Trophoblast cell (in vitro differentiated cells and primary cell): ENCODE data around the gene NPLOC4.

Source experiments
- DNase-seq, 2 donors: peaks; one replicate each; pipeline ENCODE4 v3.0.0-alpha.2; 2016
- H2AFZ ChIP-seq: 2 replicates; pipeline ENCODE4 v1.6.1; 2013; ENCODE audit warnings: low read length, moderate library complexity, mild to moderate bottlenecking; ENCODE audit not compliant: insufficient read depth, poor library complexity
- H2AK5ac ChIP-seq: 2 replicates; pipeline ENCODE4 v1.6.1; 2013; ENCODE audit warnings: mild to moderate bottlenecking, low read length
- H2BK120ac ChIP-seq: 2 replicates; pipeline ENCODE4 v1.6.1; 2013; ENCODE audit warnings: low read length, mild to moderate bottlenecking, moderate library complexity; ENCODE audit not compliant: insufficient read depth, poor library complexity
- H2BK12ac ChIP-seq: 2 replicates; pipeline ENCODE4 v1.6.1; 2013; ENCODE audit warnings: mild to moderate bottlenecking, low read length, moderate library complexity
- H2BK5ac ChIP-seq: 2 replicates; pipeline ENCODE4 v1.6.1; 2013; ENCODE audit warnings: low read length, low read depth, moderate library complexity, mild to moderate bottlenecking; ENCODE audit not compliant: poor library complexity
- H3K14ac ChIP-seq: 2 replicates; pipeline ENCODE4 v1.6.1; 2013; ENCODE audit warnings: mild to moderate bottlenecking, low read length
- H3K18ac ChIP-seq: 2 replicates; pipeline ENCODE4 v1.6.1; 2013; ENCODE audit warnings: mild to moderate bottlenecking, low read length
- H3K23ac ChIP-seq: 2 replicates; pipeline ENCODE4 v1.6.1; 2013; ENCODE audit warnings: low read length
- H3K27ac ChIP-seq: 2 replicates; pipeline ENCODE4 v1.5.1; 2013; ENCODE audit warnings: low read depth, mild to moderate bottlenecking, inconsistent platforms, low read length, moderate library complexity
- H3K27me3 ChIP-seq: 2 replicates; pipeline ENCODE4 v1.6.1; 2013; ENCODE audit warnings: inconsistent platforms, mild to moderate bottlenecking, low read length, moderate library complexity; ENCODE audit not compliant: insufficient read depth
- H3K36me3 ChIP-seq, 2 experiments: 1 replicate in 1 of 2; 2 replicates in 1 of 2; pipeline ENCODE4 v1.6.1; 2013; ENCODE audit warnings: low read length in 2 of 2, mild to moderate bottlenecking in 2 of 2, moderate library complexity in 1 of 2; ENCODE audit not compliant: insufficient read depth in 2 of 2, control insufficient read depth in 1 of 2
- H3K4ac ChIP-seq: 2 replicates; pipeline ENCODE4 v1.6.1; 2013; ENCODE audit warnings: low read depth, mild to moderate bottlenecking, low read length, moderate library complexity
- H3K4me1 ChIP-seq, 2 experiments: 1 replicate in 1 of 2; 2 replicates in 1 of 2; pipeline ENCODE4 v1.6.1; 2013; ENCODE audit warnings: low read length in 2 of 2, mild to moderate bottlenecking in 2 of 2, moderate library complexity in 1 of 2; ENCODE audit not compliant: insufficient read depth in 2 of 2, control insufficient read depth in 1 of 2
- H3K4me2 ChIP-seq: 2 replicates; pipeline ENCODE4 v1.6.1; 2013; ENCODE audit warnings: inconsistent platforms, mild to moderate bottlenecking, low read length, moderate library complexity
- H3K4me3 ChIP-seq: 2 replicates; pipeline ENCODE4 v1.5.1; 2013; ENCODE audit warnings: mild to moderate bottlenecking, low read depth, low read length, inconsistent platforms
- H3K79me1 ChIP-seq: one replicate; pipeline ENCODE4 v1.6.1; 2013; ENCODE audit warnings: low read length
- H3K79me2 ChIP-seq: 2 replicates; pipeline ENCODE4 v1.6.1; 2013; ENCODE audit warnings: low read length, mild to moderate bottlenecking; ENCODE audit not compliant: control insufficient read depth, insufficient read depth, poor library complexity
- H3K9ac ChIP-seq: 2 replicates; pipeline ENCODE4 v1.6.1; 2013; ENCODE audit warnings: mild to moderate bottlenecking, low read length
- H3K9me3 ChIP-seq: 2 replicates; pipeline ENCODE4 v1.6.1; 2013; ENCODE audit warnings: low read depth, mild to moderate bottlenecking, control low read depth, inconsistent platforms, low read length; ENCODE audit not compliant: insufficient read depth
- H4K12ac ChIP-seq: 2 replicates; pipeline ENCODE4 v1.6.1; 2013; ENCODE audit warnings: low read depth, mild to moderate bottlenecking, low read length, moderate library complexity
- H4K8ac ChIP-seq: 2 replicates; pipeline ENCODE4 v1.6.1; 2013; ENCODE audit warnings: low read depth, mild to moderate bottlenecking, low read length, moderate library complexity
- H4K91ac ChIP-seq: one replicate; pipeline ENCODE4 v1.6.1; 2013; ENCODE audit warnings: low read depth, mild to moderate bottlenecking, low read length, moderate library complexity
- WGBS: extraction: QIAGEN DNeasy Blood & Tissue Kit; methylation state at CpG from one replicate; pipeline ENCODE4 v1.1.7; 2013; ENCODE audit warnings: missing lambda C conversion rate; ENCODE audit not compliant: insufficient read length, insufficient coverage; ENCODE audit errors: extremely low coverage; 5-methylcytosine and 5-hydroxymethylcytosine counted together

The NPLOC4 gene

DNA sequence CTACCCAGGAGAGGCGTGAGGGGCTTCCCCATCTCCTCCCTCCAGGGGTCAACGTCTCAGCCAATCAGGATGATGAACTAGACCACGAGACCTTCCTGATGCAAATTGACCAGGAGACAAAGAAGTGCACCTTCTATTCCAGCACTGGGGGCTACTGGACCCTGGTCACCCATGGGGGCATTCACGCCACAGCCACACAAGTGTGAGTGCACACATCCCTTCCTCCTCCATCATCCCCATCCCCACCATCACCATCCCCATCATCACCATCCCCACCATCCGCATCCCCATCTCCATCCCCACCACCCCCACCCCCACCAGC, 101.9 kb downstream of the NPLOC4 start:
- no peak overlapping the region for H2BK5ac ChIP-seq
- H3K4me2 ChIP-seq = no peak overlapping the region
- no peak overlapping the region for H2AK5ac ChIP-seq
- no peak overlapping the region for H2BK12ac ChIP-seq
- 100% methylated on average over 1 of the region's 5 CpGs for WGBS
- H3K4ac ChIP-seq = no peak overlapping the region
- H3K4me1 ChIP-seq = peaks cover 0 to 1% of the 10 kb centered on the region in 2 experiments
- no peak overlapping the region for H3K23ac ChIP-seq
- no peak overlapping the region for H4K91ac ChIP-seq
- H3K9me3 ChIP-seq = peaks cover 17% of the 10 kb centered on the region
- H3K14ac ChIP-seq = no peak overlapping the region
- no peak overlapping the region for H3K18ac ChIP-seq
- H3K36me3 ChIP-seq = peaks cover 3 to 5% of the 10 kb centered on the region in 2 experiments
- no peak overlapping the region for H4K12ac ChIP-seq
- no peak overlapping the region for H3K27ac ChIP-seq
- H4K8ac ChIP-seq = no peak overlapping the region
- no peak overlapping the region for H3K4me3 ChIP-seq
- no peak overlapping the region for H2BK120ac ChIP-seq
- H3K79me1 ChIP-seq = no peaks in the 10 kb centered on the region
- H3K27me3 ChIP-seq = peaks cover 10% of the 10 kb centered on the region
- no peaks in the 10 kb centered on the region for H3K79me2 ChIP-seq
- H2AFZ ChIP-seq = no peak overlapping the region
- no peak for DNase-seq
- no peak overlapping the region for H3K9ac ChIP-seq

DNA sequence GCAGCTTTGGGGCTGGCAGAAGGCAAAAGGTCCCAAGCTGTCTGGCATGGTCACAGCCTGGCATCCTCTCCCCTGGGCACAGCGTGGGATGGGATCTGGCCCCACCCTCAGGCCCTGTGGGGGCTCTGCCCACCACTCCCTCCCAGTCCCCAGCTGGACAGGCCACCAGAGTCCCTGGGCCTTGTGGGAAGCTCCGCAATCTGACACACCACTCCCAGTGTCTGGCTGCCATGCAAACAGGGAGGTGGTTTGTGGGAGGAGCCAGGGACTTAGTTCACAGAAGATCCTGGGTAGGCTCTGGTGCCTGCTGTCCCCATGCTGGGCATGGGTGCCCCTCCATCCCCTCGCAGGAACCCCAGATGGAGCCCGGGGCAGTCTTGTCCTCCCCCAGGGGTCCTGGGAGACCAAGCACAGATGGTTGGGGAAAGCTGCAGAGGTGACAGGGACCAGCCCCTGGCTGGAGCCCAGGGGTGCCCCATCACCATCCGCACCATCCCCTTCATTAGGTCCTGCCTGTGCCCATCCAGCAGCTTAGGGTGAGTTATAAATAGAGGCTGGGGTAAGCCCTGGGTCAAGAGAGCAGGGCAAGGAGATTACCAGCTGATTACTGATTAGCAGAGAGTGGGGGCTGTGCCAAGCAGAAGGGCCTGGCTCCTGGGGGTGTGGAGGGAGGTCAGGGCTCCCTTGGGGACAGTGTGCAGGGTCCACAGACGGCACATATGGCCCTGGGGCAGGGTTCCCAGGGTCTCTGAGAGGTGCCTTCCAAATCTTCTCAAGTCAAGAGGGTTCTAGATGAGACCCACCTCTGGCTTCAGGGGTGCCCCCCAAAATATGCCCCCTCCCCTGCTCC, 102.5 kb downstream of the NPLOC4 start:
- Histone ChIP-seq H3K36me3 (peaks cover 3 to 5% of the 10 kb centered on the region in 2 experiments), H3K79me1 (no peaks in the 10 kb centered on the region), H3K23ac (no peak overlapping the region), H3K4me2 (no peak overlapping the region), H4K91ac (no peak overlapping the region), H3K4ac (no peak overlapping the region), H4K8ac (no peak overlapping the region), H3K4me3 (no peak overlapping the region), H3K79me2 (no peaks in the 10 kb centered on the region), H2AK5ac (no peak overlapping the region), H4K12ac (no peak overlapping the region), H3K4me1 (peaks cover 0 to 1% of the 10 kb centered on the region in 2 experiments), H3K9me3 (peaks cover 17% of the 10 kb centered on the region), H3K27me3 (peaks cover 10% of the 10 kb centered on the region), H2BK12ac (no peak overlapping the region), H3K27ac (no peak overlapping the region), H3K14ac (no peak overlapping the region), H3K18ac (no peak overlapping the region), H2BK5ac (no peak overlapping the region), H2BK120ac (no peak overlapping the region), H3K9ac (no peak overlapping the region), H2AFZ (no peak overlapping the region)
- DNase-seq = no peak
- no CpG with 5 or more reads among the region's 6 CpGs for whole genome bisulfite sequencing

DNA sequence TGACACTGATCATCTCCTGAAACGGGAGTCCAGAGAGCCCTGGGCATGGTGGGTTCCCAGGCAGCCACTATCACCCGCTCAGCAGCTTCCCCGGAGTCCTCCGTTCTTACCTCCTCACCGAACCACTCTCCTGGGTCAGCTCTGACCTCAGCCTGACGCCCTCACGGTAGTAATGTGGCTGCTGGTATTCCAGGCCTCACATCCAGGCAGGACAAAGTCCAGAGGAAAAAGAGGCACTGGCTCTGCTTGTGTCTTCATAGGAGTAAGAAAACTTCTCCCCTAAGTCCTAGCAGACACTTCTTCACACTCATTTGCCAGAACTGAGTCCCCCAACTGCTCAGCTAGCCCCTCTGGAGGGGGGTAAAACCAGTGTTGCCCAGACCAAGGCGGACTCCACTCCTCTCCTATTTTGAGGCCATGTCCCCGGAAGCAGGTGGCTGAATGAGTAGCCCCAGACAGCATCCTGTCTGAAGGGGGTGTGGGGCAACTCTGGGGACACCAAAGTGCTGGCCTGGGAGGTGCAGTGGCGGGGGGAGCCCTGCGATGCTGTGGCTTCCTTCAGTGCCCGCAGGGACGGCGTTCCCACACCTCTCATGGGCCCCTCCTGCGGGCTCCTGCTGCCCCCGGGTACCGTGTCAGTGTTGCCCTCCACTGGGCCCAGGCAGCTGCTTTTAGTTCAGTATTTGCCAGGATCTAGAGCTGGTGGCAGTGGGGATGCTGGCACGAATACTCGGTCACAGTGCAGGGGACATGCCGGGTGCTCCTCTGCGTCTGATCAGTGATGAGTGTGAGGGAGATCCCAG, 103.4 kb downstream of the NPLOC4 start:
- no peak overlapping the region for H3K23ac ChIP-seq

DNA sequence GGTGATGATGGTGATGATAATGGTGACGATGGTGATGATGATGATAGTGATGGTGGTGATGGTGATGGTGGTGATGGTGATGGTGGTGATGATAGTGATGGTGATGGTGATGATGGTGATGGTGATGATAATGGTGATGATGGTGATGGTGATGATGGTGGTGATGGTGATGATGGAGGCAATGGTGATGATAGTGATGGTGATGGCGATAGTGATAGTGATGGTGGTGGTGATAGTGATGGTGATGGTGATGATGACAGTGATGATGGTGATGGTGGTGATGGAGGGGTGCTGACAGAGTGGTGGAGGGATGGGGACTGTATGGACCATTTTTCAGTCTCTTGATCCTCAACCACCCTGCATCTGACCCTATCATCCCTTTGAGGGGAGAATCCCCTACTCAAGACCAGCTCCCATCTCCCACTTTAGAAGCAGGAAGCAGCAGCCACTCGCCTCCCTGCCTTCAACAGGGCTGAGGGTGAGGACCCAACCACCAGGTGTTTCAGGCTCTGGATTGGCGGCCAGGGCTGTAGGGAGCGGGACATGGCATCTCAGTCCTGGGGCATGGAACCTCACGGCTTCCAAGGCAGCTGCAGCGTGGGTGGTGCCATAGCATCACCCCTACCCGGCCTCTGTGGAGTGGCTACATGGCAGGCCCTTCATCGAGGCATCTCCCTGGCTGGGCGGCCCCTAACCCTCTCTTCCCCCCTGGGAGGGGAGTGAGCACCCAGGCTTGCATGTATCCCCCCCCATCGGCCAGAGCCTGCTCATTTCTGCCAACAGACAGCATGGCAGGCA, 104.2 kb downstream of the NPLOC4 start:
- no peak overlapping the region for H4K12ac ChIP-seq
- no peak for DNase-seq
- no CpG with 5 or more reads among the region's 11 CpGs for WGBS
- H2AFZ ChIP-seq = no peak overlapping the region
- H3K79me2 ChIP-seq = no peaks in the 10 kb centered on the region
- no peak overlapping the region for H2BK120ac ChIP-seq
- no peak overlapping the region for H2BK5ac ChIP-seq
- H3K27ac ChIP-seq = no peak overlapping the region
- no peak overlapping the region for H4K91ac ChIP-seq
- no peak overlapping the region for H3K4me2 ChIP-seq
- H2AK5ac ChIP-seq = no peak overlapping the region
- no peak overlapping the region for H2BK12ac ChIP-seq
- H3K9me3 ChIP-seq = peaks cover 17% of the 10 kb centered on the region
- no peak overlapping the region for H3K4ac ChIP-seq
- no peaks in the 10 kb centered on the region for H3K79me1 ChIP-seq
- no peak overlapping the region for H3K9ac ChIP-seq
- no peak overlapping the region for H3K23ac ChIP-seq
- no peak overlapping the region for H3K14ac ChIP-seq
- H4K8ac ChIP-seq = no peak overlapping the region
- no peaks in the 10 kb centered on the region for H3K36me3 ChIP-seq
- H3K4me1 ChIP-seq = peaks cover 0 to 1% of the 10 kb centered on the region in 2 experiments
- no peak overlapping the region for H3K4me3 ChIP-seq
- H3K18ac ChIP-seq = no peak overlapping the region
- peaks cover 10% of the 10 kb centered on the region for H3K27me3 ChIP-seq

More for the DNA sequence above, 103.4 kb downstream of the NPLOC4 start:
- Histone ChIP-seq H4K91ac (no peak overlapping the region), H3K4me1 (peaks cover 0 to 1% of the 10 kb centered on the region in 2 experiments), H2BK5ac (no peak overlapping the region), H2AFZ (no peak overlapping the region), H4K8ac (no peak overlapping the region), H2BK12ac (no peak overlapping the region), H3K27ac (no peak overlapping the region), H2BK120ac (no peak overlapping the region), H3K79me1 (no peaks in the 10 kb centered on the region), H3K4me3 (no peak overlapping the region), H3K4me2 (no peak overlapping the region), H3K27me3 (peaks cover 10% of the 10 kb centered on the region), H3K14ac (no peak overlapping the region), H3K79me2 (no peaks in the 10 kb centered on the region), H4K12ac (no peak overlapping the region), H3K4ac (no peak overlapping the region), H3K18ac (no peak overlapping the region), H2AK5ac (no peak overlapping the region), H3K36me3 (peaks cover 3 to 4% of the 10 kb centered on the region in 2 experiments), H3K9me3 (peaks cover 17% of the 10 kb centered on the region), H3K9ac (no peak overlapping the region)
- no CpG with 5 or more reads among the region's 21 CpGs for WGBS
- DNase-seq = no peak
